GM18526 (cell line): Measurements from ENCODE around the gene SEMA7A.

Source experiments
- POLR2A ChIP-seq: IDR thresholded peaks from 3 replicates; pipeline ENCODE4 v1.6.1; 2011; ENCODE audit not compliant: insufficient read length; ENCODE audit errors: extremely low read depth

The SEMA7A gene

GRCh38 chr15:74400313-74400860 is 33.4 kb downstream of the SEMA7A start:
- TF ChIP-seq POLR2A, result no peak

GRCh38 chr15:74399511-74400312 is 34.0 kb downstream of the SEMA7A start:
- peak; percentile 51 for TF ChIP-seq POLR2A

- TF ChIP-seq POLR2A, result no peak
Observed at GRCh38 chr15:74399100-74399499, 34.7 kb downstream of the SEMA7A start.

GRCh38 chr15:74398183-74398582 is 35.6 kb downstream of the SEMA7A start:
- no peak for TF ChIP-seq POLR2A

- TF ChIP-seq POLR2A, result peak; percentile 9
Observed at GRCh38 chr15:74397239-74398068, 36.3 kb downstream of the SEMA7A start.

- TF ChIP-seq POLR2A, result peak; percentile 67
Observed at GRCh38 chr15:74396445-74397238, 37.1 kb downstream of the SEMA7A start.

GRCh38 chr15:74396146-74396438 is 37.7 kb downstream of the SEMA7A start:
- no peak for TF ChIP-seq POLR2A

GRCh38 chr15:74395319-74396145 is 38.2 kb downstream of the SEMA7A start:
- no peak for TF ChIP-seq POLR2A

GRCh38 chr15:74394090-74394846 is 39.5 kb downstream of the SEMA7A start:
- TF ChIP-seq POLR2A, result no peak

GRCh38 chr15:74393423-74393822 is 40.3 kb downstream of the SEMA7A start:
- no peak for TF ChIP-seq POLR2A

- TF ChIP-seq POLR2A, result no peak
Observed at GRCh38 chr15:74392902-74393301, 40.9 kb downstream of the SEMA7A start.

GRCh38 chr15:74392451-74392830 is 41.3 kb downstream of the SEMA7A start:
- no peak for TF ChIP-seq POLR2A

GRCh38 chr15:74391582-74392450 is 41.9 kb downstream of the SEMA7A start:
- TF ChIP-seq POLR2A, result no peak
